ENCODE results near the gene PRKG1.
A peak's percentile ranks its signal among the peaks of the same experiment; 100 is the strongest.
"Not testable (repeated sequence)": the region's sequence is repeated elsewhere in the genome, so short reads cannot be mapped to it uniquely, and the experiment has no call there.

The PRKG1 gene

GRCh38 chr10:51233337-51234100 lies 159.2 kb downstream of the PRKG1 start:
- no peak for DNase-seq

GRCh38 chr10:51235865-51236264 lies 161.6 kb downstream of the PRKG1 start:
- DNase-seq: no peak

- no peak for DNase-seq
Measured at GRCh38 chr10:51239006-51239405, 164.7 kb downstream of the PRKG1 start.

- DNase-seq: no peak
Measured at GRCh38 chr10:51241461-51241860, 167.2 kb downstream of the PRKG1 start.

- no peak for DNase-seq
Measured at GRCh38 chr10:51242393-51242792, 168.1 kb downstream of the PRKG1 start.

GRCh38 chr10:51244309-51244708 lies 170.0 kb downstream of the PRKG1 start:
- no peak for DNase-seq

GRCh38 chr10:51244748-51245490 lies 170.6 kb downstream of the PRKG1 start:
- no peak for DNase-seq

- DNase-seq: peak in 1 of 2 experiments; percentile 1
Measured at GRCh38 chr10:51246156-51246555, 171.9 kb downstream of the PRKG1 start.

GRCh38 chr10:51250278-51250920 lies 176.1 kb downstream of the PRKG1 start:
- DNase-seq: no peak

GRCh38 chr10:51251110-51251509 lies 176.8 kb downstream of the PRKG1 start:
- no peak for DNase-seq

GRCh38 chr10:51255381-51255780 lies 181.1 kb downstream of the PRKG1 start:
- no peak for DNase-seq

GRCh38 chr10:51257511-51258248 lies 183.4 kb downstream of the PRKG1 start:
- DNase-seq: no peak

GRCh38 chr10:51260376-51260775 lies 186.1 kb downstream of the PRKG1 start:
- DNase-seq: no peak

- DNase-seq: no peak
Measured at GRCh38 chr10:51266496-51266895, 192.2 kb downstream of the PRKG1 start.

- not testable (repeated sequence) for DNase-seq
Measured at GRCh38 chr10:51267980-51268570, 193.8 kb downstream of the PRKG1 start.

GRCh38 chr10:51269821-51270220 lies 195.5 kb downstream of the PRKG1 start:
- no peak for DNase-seq

GRCh38 chr10:51270936-51271530 lies 196.7 kb downstream of the PRKG1 start:
- DNase-seq: no peak

GRCh38 chr10:51272099-51272498 lies 197.8 kb downstream of the PRKG1 start:
- DNase-seq: not testable (repeated sequence)

GRCh38 chr10:51272555-51272954 lies 198.3 kb downstream of the PRKG1 start:
- DNase-seq: no peak

GRCh38 chr10:51273574-51273973 lies 199.3 kb downstream of the PRKG1 start:
- DNase-seq: no peak

GRCh38 chr10:51276097-51276496 lies 201.8 kb downstream of the PRKG1 start:
- DNase-seq: not testable (repeated sequence)

- not testable (repeated sequence) for DNase-seq
Measured at GRCh38 chr10:51281387-51281786, 207.1 kb downstream of the PRKG1 start.
